ENCODE data around the gene CLEC4M. TPM values are rescaled to one million over a fixed set of nuclear protein-coding genes. Genes with fewer than 3 reads are reported as not detected.

The CLEC4M gene
- total RNA-seq, 3 donors from 2014 or later: 1.3 TPM; not detected in 2

- Histone ChIP-seq H3K4me3 (no peak overlapping the region), H3K4me1 (no peaks in the 10 kb centered on the region), H3K27me3 (peaks cover 0 to 31% of the 10 kb centered on the region in 2 donors), H3K36me3 (no peaks in the 10 kb centered on the region), H3K27ac (no peak overlapping the region), H3K9me3 (peaks cover 1 to 2% of the 10 kb centered on the region in 2 donors)
- intact Hi-C loops (cut with DNase I; ENCODE audit: low total_unique reads): no loop called here
- no peak for DNase-seq (ENCODE audit: low spot score in 2 of 2)
- TF ChIP-seq POLR2AphosphoS5 (IDR thresholded peaks at IDR 0.05): no peak
- TF ChIP-seq POLR2A (IDR thresholded peaks at IDR 0.05): no peak
- TF ChIP-seq CTCF (IDR thresholded peaks at IDR 0.05): no peak
Measured at GRCh38 chr19:7751157-7751783, 11.8 kb upstream of the CLEC4M start.

- no peak for TF ChIP-seq POLR2A (IDR thresholded peaks at IDR 0.05)
- no peak for TF ChIP-seq CTCF (IDR thresholded peaks at IDR 0.05)
- TF ChIP-seq POLR2AphosphoS5 (IDR thresholded peaks at IDR 0.05): no peak
- no peak for DNase-seq (ENCODE audit: low spot score in 2 of 2)
- intact Hi-C loops (cut with DNase I; ENCODE audit: low total_unique reads): no loop called here
Measured at GRCh38 chr19:7756258-7756657, 6.8 kb upstream of the CLEC4M start.

GRCh38 chr19:7757358-7757757, 5.7 kb upstream of the CLEC4M start:
- intact Hi-C loops (cut with DNase I; ENCODE audit: low total_unique reads): no loop called here
- H3K4me1 ChIP-seq: no peaks in the 10 kb centered on the region
- peaks cover 35 to 41% of the 10 kb centered on the region in 2 donors for H3K9me3 ChIP-seq

More at GRCh38 chr19:7756258-7756657, 6.8 kb upstream of the CLEC4M start:
- Histone ChIP-seq H3K4me1 (no peaks in the 10 kb centered on the region), H3K27ac (no peak overlapping the region), H3K36me3 (no peaks in the 10 kb centered on the region), H3K27me3 (peaks cover 0 to 5% of the 10 kb centered on the region in 2 donors), H3K9me3 (peaks cover 35 to 41% of the 10 kb centered on the region in 2 donors), H3K4me3 (no peak overlapping the region)

GRCh38 chr19:7759156-7759555, 3.9 kb upstream of the CLEC4M start:
- DNase-seq (ENCODE audit: low spot score in 2 of 2): no peak
- Histone ChIP-seq H3K27me3 (no peaks in the 10 kb centered on the region), H3K4me1 (no peaks in the 10 kb centered on the region)

More at GRCh38 chr19:7757358-7757757, 5.7 kb upstream of the CLEC4M start:
- Histone ChIP-seq H3K27me3 (peaks cover 0 to 2% of the 10 kb centered on the region in 2 donors), H3K4me3 (no peak overlapping the region), H3K27ac (no peak overlapping the region), H3K36me3 (no peaks in the 10 kb centered on the region)
- TF ChIP-seq CTCF (IDR thresholded peaks at IDR 0.05): no peak
- no peak for DNase-seq (ENCODE audit: low spot score in 2 of 2)

More at GRCh38 chr19:7759156-7759555, 3.9 kb upstream of the CLEC4M start:
- no peak overlapping the region for H3K4me3 ChIP-seq
- H3K27ac ChIP-seq: no peak overlapping the region
- H3K36me3 ChIP-seq: no peaks in the 10 kb centered on the region
- H3K9me3 ChIP-seq: peaks cover 35 to 41% of the 10 kb centered on the region in 2 donors
- TF ChIP-seq CTCF (IDR thresholded peaks at IDR 0.05) (no peak), POLR2AphosphoS5 (IDR thresholded peaks at IDR 0.05) (no peak), POLR2A (IDR thresholded peaks at IDR 0.05) (no peak)
- intact Hi-C loops (cut with DNase I; ENCODE audit: low total_unique reads): no loop called here

Measured in breast epithelium (tissue), 4 donors.